Neural cell (in vitro differentiated cells): Measurements from ENCODE around the gene LRRC8B. TPM values are rescaled to one million over a fixed set of nuclear protein-coding genes. Genes with fewer than 3 reads are reported as not detected.

Experiments used
- H2AFZ ChIP-seq: fragments of 200-600, 300-800 bp; sonication (generic), shearing (Covaris generic); 2 replicates; pipeline ENCODE4 v1.6.0; 2014; ENCODE audit warnings: low read depth, mild to moderate bottlenecking, antibody characterized with exemption, low read length, moderate library complexity
- H3F3A ChIP-seq: fragments of 200-600 bp; shearing (Covaris generic); 2 replicates; pipeline ENCODE4 v1.6.1; 2016; ENCODE audit warnings: mild to moderate bottlenecking, moderate library complexity, mixed read lengths, antibody characterized with exemption, low read length; ENCODE audit not compliant: insufficient read depth, poor library complexity, severe bottlenecking
- H3K27ac ChIP-seq: fragments of 200-600, 300-800 bp; sonication (generic), shearing (Covaris generic); 2 replicates; pipeline ENCODE4 v1.5.1; 2014; ENCODE audit warnings: mild to moderate bottlenecking, low read length, moderate library complexity
- H3K27me3 ChIP-seq: fragments of 300-800, 200-600 bp; sonication (generic), shearing (Covaris generic); 2 replicates; pipeline ENCODE4 v1.6.0; 2014; ENCODE audit warnings: mild to moderate bottlenecking, low read depth, low read length, moderate library complexity; ENCODE audit not compliant: insufficient read depth
- H3K36me3 ChIP-seq: fragments of 300-800, 200-600 bp; sonication (generic), shearing (Covaris generic); 2 replicates; pipeline ENCODE4 v1.5.1; 2014; ENCODE audit warnings: mild to moderate bottlenecking, antibody characterized with exemption, low read length, moderate library complexity; ENCODE audit not compliant: insufficient read depth
- H3K4me2 ChIP-seq: fragments of 300-800, 200-600 bp; sonication (generic), shearing (Covaris generic); 2 replicates; pipeline ENCODE4 v1.6.0; 2014; ENCODE audit warnings: mild to moderate bottlenecking, low read length
- H3K4me3 ChIP-seq: fragments of 300-800, 200-600 bp; sonication (generic), shearing (Covaris generic); 2 replicates; pipeline ENCODE4 v1.5.1; 2014; ENCODE audit warnings: mild to moderate bottlenecking, low read length, moderate library complexity
- H3K79me2 ChIP-seq: fragments of 200-600 bp; shearing (Covaris generic); replicated peaks from 2 replicates; pipeline ENCODE4 v1.6.0; 2014; ENCODE audit warnings: mild to moderate bottlenecking, low read length, moderate library complexity; ENCODE audit not compliant: insufficient read depth
- H3K9ac ChIP-seq: fragments of 300-800, 200-600 bp; sonication (generic), shearing (Covaris generic); 2 replicates; pipeline ENCODE4 v1.6.1; 2016; ENCODE audit warnings: mild to moderate bottlenecking, low read length, mixed read lengths
- H3K9me2 ChIP-seq: fragments of 200-600 bp; shearing (Covaris generic); 2 replicates; pipeline ENCODE4 v1.6.1; 2016; ENCODE audit warnings: mild to moderate bottlenecking, low read length, mixed read lengths; ENCODE audit not compliant: insufficient read depth
- H3K9me3 ChIP-seq: fragments of 200-600, 300-800 bp; sonication (generic), shearing (Covaris generic); 2 replicates; pipeline ENCODE4 v1.6.1; 2016; ENCODE audit warnings: mild to moderate bottlenecking, mixed run types, low read length, moderate library complexity, mixed read lengths
- H4K20me1 ChIP-seq: fragments of 200-600 bp; shearing (Covaris generic); 2 replicates; pipeline ENCODE4 v1.6.1; 2016; ENCODE audit warnings: mild to moderate bottlenecking, mixed run types; ENCODE audit not compliant: insufficient read depth
- EP300 ChIP-seq: fragments of 450-650 bp; conservative IDR thresholded peaks from 2 replicates; pipeline ENCODE4 v1.6.1; 2014; ENCODE audit warnings: antibody characterized with exemption, mild to moderate bottlenecking, moderate library complexity; ENCODE audit not compliant: poor library complexity, severe bottlenecking
- EZH2 ChIP-seq: fragments of 200-600, 300-800 bp; shearing (Covaris generic), sonication (generic); IDR thresholded peaks from 2 replicates; pipeline ENCODE4 v1.6.1; 2014; ENCODE audit warnings: antibody characterized with exemption, low read length, borderline replicate concordance, mild to moderate bottlenecking; ENCODE audit not compliant: insufficient read depth, poor library complexity, severe bottlenecking
- MXI1 ChIP-seq: fragments of 450-650 bp; conservative IDR thresholded peaks from 2 replicates; pipeline ENCODE4 v1.6.1; 2014; ENCODE audit warnings: antibody characterized with exemption, mild to moderate bottlenecking; ENCODE audit not compliant: poor library complexity, severe bottlenecking
- POLR2AphosphoS5 ChIP-seq: IDR thresholded peaks from 2 replicates; pipeline ENCODE4 v1.6.1; 2012
- RAD21 ChIP-seq: fragments of 450-650 bp; conservative IDR thresholded peaks from 2 replicates; pipeline ENCODE4 v1.6.1; 2014; ENCODE audit warnings: antibody characterized with exemption, mild to moderate bottlenecking, moderate library complexity
- SMC3 ChIP-seq: fragments of 450-650 bp; conservative IDR thresholded peaks from 2 replicates; pipeline ENCODE4 v1.6.1; 2014; ENCODE audit warnings: antibody characterized with exemption, mild to moderate bottlenecking, moderate library complexity; ENCODE audit not compliant: poor library complexity
- TAF1 ChIP-seq: IDR thresholded peaks from 2 replicates; pipeline ENCODE4 v1.6.1; 2012; ENCODE audit warnings: low read depth
- polyA plus RNA-seq: library from polyadenylated mRNA; depleted of rRNA; stranded (reverse); fragments of >200 nt; gene quantifications from 2 replicates; pipeline ENCODE4 v1.2.3, GENCODE V29; 2014
- TF ChIP-seq, protein P1 (sequence below): IDR thresholded peaks from 2 replicates; pipeline ENCODE4 v1.6.1; 2012; ENCODE audit warnings: borderline replicate concordance
- TF ChIP-seq, protein P2 (sequence below): fragments of 450-650 bp; IDR thresholded peaks from 2 replicates; pipeline ENCODE4 v1.5.1; 2014; ENCODE audit warnings: antibody characterized with exemption, mild to moderate bottlenecking, moderate library complexity; ENCODE audit not compliant: poor library complexity, severe bottlenecking

LRRC8B gene
- polyA plus RNA-seq, 1 donor from 2014 or later = 15.9 TPM

DNA sequence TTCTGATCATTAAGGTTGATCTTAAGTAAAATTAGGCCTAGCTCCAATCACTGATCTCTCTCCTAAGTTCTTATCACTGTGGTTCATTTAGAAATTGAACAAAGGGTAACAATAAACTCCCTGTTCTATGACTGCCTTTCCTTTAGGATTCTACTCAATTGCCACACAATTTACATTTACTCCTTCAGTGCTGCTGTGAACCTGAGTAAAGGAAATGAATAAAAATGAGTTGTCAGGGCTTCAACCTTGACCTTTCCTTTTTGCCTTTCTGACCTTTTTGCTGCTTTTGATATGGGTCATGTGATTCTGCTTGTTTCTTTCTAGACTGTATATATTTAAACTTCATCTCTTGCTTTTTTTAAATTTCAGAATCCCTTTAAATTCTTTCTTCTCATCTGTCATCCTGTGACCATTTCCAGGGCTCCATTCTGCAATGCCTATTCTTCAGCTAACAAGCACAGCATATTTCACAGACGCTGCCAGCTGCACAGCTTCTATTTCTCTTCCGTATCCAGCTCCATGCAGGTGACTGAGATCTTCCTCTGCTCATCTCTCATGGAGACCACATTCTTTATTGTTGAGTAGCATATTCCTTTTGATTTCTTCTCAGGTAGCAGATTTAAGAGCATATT lies 3.2 kb downstream of the LRRC8B start:
- Histone ChIP-seq H3K9me2 (no peaks in the 10 kb centered on the region), H3K36me3 (peaks cover 12% of the 10 kb centered on the region), H3F3A (no peaks in the 10 kb centered on the region), H4K20me1 (no peaks in the 10 kb centered on the region), H3K27me3 (no peaks in the 10 kb centered on the region), H3K4me2 (peak overlapping the region; percentile 13), H3K79me2 (peaks cover 13% of the 10 kb centered on the region), H3K27ac (no peak overlapping the region), H3K9me3 (no peaks in the 10 kb centered on the region), H2AFZ (no peak overlapping the region), H3K4me3 (peak overlapping the region; percentile 34), H3K9ac (no peak overlapping the region)
- no peak for TF ChIP-seq MXI1
- TF ChIP-seq, protein P1, sequence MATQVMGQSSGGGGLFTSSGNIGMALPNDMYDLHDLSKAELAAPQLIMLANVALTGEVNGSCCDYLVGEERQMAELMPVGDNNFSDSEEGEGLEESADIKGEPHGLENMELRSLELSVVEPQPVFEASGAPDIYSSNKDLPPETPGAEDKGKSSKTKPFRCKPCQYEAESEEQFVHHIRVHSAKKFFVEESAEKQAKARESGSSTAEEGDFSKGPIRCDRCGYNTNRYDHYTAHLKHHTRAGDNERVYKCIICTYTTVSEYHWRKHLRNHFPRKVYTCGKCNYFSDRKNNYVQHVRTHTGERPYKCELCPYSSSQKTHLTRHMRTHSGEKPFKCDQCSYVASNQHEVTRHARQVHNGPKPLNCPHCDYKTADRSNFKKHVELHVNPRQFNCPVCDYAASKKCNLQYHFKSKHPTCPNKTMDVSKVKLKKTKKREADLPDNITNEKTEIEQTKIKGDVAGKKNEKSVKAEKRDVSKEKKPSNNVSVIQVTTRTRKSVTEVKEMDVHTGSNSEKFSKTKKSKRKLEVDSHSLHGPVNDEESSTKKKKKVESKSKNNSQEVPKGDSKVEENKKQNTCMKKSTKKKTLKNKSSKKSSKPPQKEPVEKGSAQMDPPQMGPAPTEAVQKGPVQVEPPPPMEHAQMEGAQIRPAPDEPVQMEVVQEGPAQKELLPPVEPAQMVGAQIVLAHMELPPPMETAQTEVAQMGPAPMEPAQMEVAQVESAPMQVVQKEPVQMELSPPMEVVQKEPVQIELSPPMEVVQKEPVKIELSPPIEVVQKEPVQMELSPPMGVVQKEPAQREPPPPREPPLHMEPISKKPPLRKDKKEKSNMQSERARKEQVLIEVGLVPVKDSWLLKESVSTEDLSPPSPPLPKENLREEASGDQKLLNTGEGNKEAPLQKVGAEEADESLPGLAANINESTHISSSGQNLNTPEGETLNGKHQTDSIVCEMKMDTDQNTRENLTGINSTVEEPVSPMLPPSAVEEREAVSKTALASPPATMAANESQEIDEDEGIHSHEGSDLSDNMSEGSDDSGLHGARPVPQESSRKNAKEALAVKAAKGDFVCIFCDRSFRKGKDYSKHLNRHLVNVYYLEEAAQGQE = no peak
- no peak for TF ChIP-seq POLR2AphosphoS5
- no peak for TF ChIP-seq EP300
- TF ChIP-seq, protein P2, sequence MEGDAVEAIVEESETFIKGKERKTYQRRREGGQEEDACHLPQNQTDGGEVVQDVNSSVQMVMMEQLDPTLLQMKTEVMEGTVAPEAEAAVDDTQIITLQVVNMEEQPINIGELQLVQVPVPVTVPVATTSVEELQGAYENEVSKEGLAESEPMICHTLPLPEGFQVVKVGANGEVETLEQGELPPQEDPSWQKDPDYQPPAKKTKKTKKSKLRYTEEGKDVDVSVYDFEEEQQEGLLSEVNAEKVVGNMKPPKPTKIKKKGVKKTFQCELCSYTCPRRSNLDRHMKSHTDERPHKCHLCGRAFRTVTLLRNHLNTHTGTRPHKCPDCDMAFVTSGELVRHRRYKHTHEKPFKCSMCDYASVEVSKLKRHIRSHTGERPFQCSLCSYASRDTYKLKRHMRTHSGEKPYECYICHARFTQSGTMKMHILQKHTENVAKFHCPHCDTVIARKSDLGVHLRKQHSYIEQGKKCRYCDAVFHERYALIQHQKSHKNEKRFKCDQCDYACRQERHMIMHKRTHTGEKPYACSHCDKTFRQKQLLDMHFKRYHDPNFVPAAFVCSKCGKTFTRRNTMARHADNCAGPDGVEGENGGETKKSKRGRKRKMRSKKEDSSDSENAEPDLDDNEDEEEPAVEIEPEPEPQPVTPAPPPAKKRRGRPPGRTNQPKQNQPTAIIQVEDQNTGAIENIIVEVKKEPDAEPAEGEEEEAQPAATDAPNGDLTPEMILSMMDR = no peak
- TF ChIP-seq RAD21 = no peak
- no peak for TF ChIP-seq SMC3
- no peak for TF ChIP-seq EZH2
- TF ChIP-seq TAF1 = no peak

DNA sequence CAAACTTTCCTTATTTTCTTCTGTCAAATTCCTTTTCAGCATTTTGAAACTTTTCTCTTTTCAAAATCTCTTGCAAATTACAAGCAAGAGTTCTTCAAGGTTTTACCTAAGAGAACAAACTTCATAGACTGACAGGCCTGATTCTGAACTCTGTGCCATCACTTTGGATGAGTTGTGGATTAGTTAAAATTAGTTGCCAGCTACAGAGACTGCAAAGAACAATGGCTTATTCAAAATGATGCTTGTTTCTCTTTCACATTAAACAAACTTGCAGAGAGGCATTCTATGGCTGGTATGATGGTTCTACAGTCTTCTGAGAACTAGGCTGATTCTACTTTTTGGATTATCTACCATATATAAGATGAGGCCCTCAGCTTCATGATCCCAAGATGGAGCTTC lies 3.8 kb downstream of the LRRC8B start:
- Histone ChIP-seq H3K4me3 (no peak overlapping the region), H4K20me1 (no peaks in the 10 kb centered on the region), H3K9ac (no peak overlapping the region), H2AFZ (no peak overlapping the region), H3K9me2 (no peaks in the 10 kb centered on the region), H3K9me3 (no peaks in the 10 kb centered on the region), H3K4me2 (no peak overlapping the region), H3F3A (no peaks in the 10 kb centered on the region), H3K27ac (no peak overlapping the region), H3K79me2 (peaks cover 16% of the 10 kb centered on the region), H3K27me3 (no peaks in the 10 kb centered on the region), H3K36me3 (peaks cover 12% of the 10 kb centered on the region)
- TF ChIP-seq EP300 (no peak), MXI1 (no peak), SMC3 (no peak)
- TF ChIP-seq, protein P2 = no peak
